Psoas muscle (tissue), 8 donors: ENCODE data around the gene DDX51. TPM values are rescaled to one million over a fixed set of nuclear protein-coding genes. Genes with fewer than 3 reads are reported as not detected.

ENCODE experiments used
- ATAC-seq, 4 donors: fragments of 200-7000 bp; cut with Tn5 transposase; one replicate each; pipeline ENCODE4 v1.9.1; 2020; ENCODE audit warnings: moderate library complexity in 3 of 4, mild to moderate bottlenecking in 2 of 4
- DNase-seq, 2 donors: peaks; one replicate each; pipeline ENCODE4 v3.0.0-alpha.2; 2020
- H3K27ac ChIP-seq: fragments of 200-600 bp; one replicate; pipeline ENCODE4 v1.8.0; 2022
- H3K27me3 ChIP-seq, 3 donors: fragments of 200-600 bp in 1 of 3; one replicate each; pipeline versions ENCODE4 v1.6.1 to v1.8.0; 2013 to 2022; ENCODE audit warnings: low read length in 2 of 3, mild to moderate bottlenecking in 2 of 3, moderate library complexity in 1 of 3; ENCODE audit not compliant: insufficient read depth in 3 of 3
- H3K36me3 ChIP-seq, 2 donors: fragments of 200-600 bp in 1 of 2; one replicate each; pipeline versions ENCODE4 v1.6.1 to v1.8.0; 2013 to 2022; ENCODE audit warnings: low read depth in 1 of 2, mild to moderate bottlenecking in 1 of 2, moderate library complexity in 1 of 2; ENCODE audit not compliant: insufficient read depth in 1 of 2
- H3K4me1 ChIP-seq: fragments of 200-600 bp; one replicate; pipeline ENCODE4 v1.8.0; 2022
- H3K4me3 ChIP-seq: fragments of 200-600 bp; one replicate; pipeline ENCODE4 v1.8.0; 2022; ENCODE audit warnings: mild to moderate bottlenecking
- H3K9me3 ChIP-seq: fragments of 200-600 bp; one replicate; pipeline ENCODE4 v1.8.0; 2022
- CTCF ChIP-seq: fragments of 200-600 bp; IDR thresholded peaks from one replicate; pipeline ENCODE4 v1.8.0; 2022; ENCODE audit warnings: antibody characterized with exemption
- WGBS, 3 donors: extraction: QIAGEN DNeasy Blood & Tissue Kit; methylation state at CpG; one replicate each; pipeline versions ENCODE4 v1.1.6 to v1.1.7; 2013; 5-methylcytosine and 5-hydroxymethylcytosine counted together
- intact Hi-C, 2 donors: fragments of 100-400 bp; cut with DNase I; formaldehyde crosslinking; loops; one replicate each; pipeline versions ENCODE4 v1.11.0 to v1.14.2; 2022
- polyA plus RNA-seq, 3 donors: library from polyadenylated mRNA; stranded (reverse); fragments of 200-250 nt; gene quantifications; one replicate each; pipeline ENCODE4 v1.2.3, GENCODE V29; 2013
- total RNA-seq, 4 donors: library from RNA; stranded (reverse); fragmentation: NEBNext Ultra II Directional in 2 of 4; extraction: Animal tissue kit (Norgen Biotek cat#: 25700) in 2 of 4; gene quantifications; one replicate each; pipeline versions ENCODE4 v1.2.1 to v1.2.4, GENCODE V29; 2021 to 2023
- donor health status: healthy with polysubstance abuse.
- donor health status: DM: no; HTN: no; CAD: no; lungs with moderate emphysema.
- donor health status: Bipolar disorder and iron deficiency.
- donor health status: healthy.
- donor health status: DM: yes; HTN: yes; CAD: no.
- donor health status: DM: no; HTN: no; CAD: no.
- donor health status: DM: no; HTN: no; CAD: no.
- donor health status: DM: yes; HTN: yes; CAD: no.

Gene DDX51
- total and polyA plus RNA-seq, 7 donors = 7.3 to 17.1 (median 12.3) TPM

GRCh38 chr12:132172619-132173018 lies 28.5 kb upstream of the DDX51 start:
- no peak overlapping the region for H3K27ac ChIP-seq
- DNase-seq (peak in 1 of 2 donors; percentile 44), ATAC-seq (no peak)
- no peaks in the 10 kb centered on the region for H3K36me3 ChIP-seq
- H3K4me1 ChIP-seq = no peaks in the 10 kb centered on the region
- peaks cover 0 to 68% (median 20%) of the 10 kb centered on the region in 3 donors for H3K27me3 ChIP-seq
- TF ChIP-seq CTCF = no peak
- 51 to 61% (median 56%) methylated on average over 15 of the region's 15 CpGs for WGBS, 3 donors
- H3K9me3 ChIP-seq = no peaks in the 10 kb centered on the region
- intact Hi-C loops = no loop called here
- H3K4me3 ChIP-seq = no peak overlapping the region

GRCh38 chr12:132171968-132172521 lies 27.9 kb upstream of the DDX51 start:
- Histone ChIP-seq H3K9me3 (no peaks in the 10 kb centered on the region), H3K27ac (no peak overlapping the region), H3K27me3 (peaks cover 0 to 71% (median 18%) of the 10 kb centered on the region in 3 donors), H3K36me3 (no peaks in the 10 kb centered on the region), H3K4me1 (no peaks in the 10 kb centered on the region), H3K4me3 (no peak overlapping the region)
- intact Hi-C loops = no loop called here
- TF ChIP-seq CTCF = no peak
- ATAC-seq (no peak), DNase-seq (peak in 1 of 2 donors; percentile 34)
- WGBS, 3 donors = 76 to 82% (median 79%) methylated on average over 28 of the region's 28 CpGs

- WGBS, 3 donors = 53 to 57% (median 56%) methylated on average over 22 to 24 of the region's 24 CpGs
- Histone ChIP-seq H3K4me1 (no peaks in the 10 kb centered on the region), H3K9me3 (no peaks in the 10 kb centered on the region), H3K27ac (no peak overlapping the region), H3K27me3 (peaks cover 0 to 68% (median 18%) of the 10 kb centered on the region in 3 donors), H3K36me3 (no peaks in the 10 kb centered on the region), H3K4me3 (no peak overlapping the region)
- no peak for TF ChIP-seq CTCF
- intact Hi-C loops = no loop called here
- ATAC-seq (peak in 1 of 4 donors; percentile 12), DNase-seq (peak in 1 of 2 donors; percentile 27)
Observed at GRCh38 chr12:132171293-132171967, 27.3 kb upstream of the DDX51 start.

- intact Hi-C loops = no loop called here
- TF ChIP-seq CTCF = no peak
- H3K36me3 ChIP-seq = no peaks in the 10 kb centered on the region
- H3K4me1 ChIP-seq = no peaks in the 10 kb centered on the region
- ATAC-seq (no peak), DNase-seq (peak in 1 of 2 donors; percentile 37)
- no peak overlapping the region for H3K27ac ChIP-seq
- no peaks in the 10 kb centered on the region for H3K9me3 ChIP-seq
- peaks cover 0 to 61% (median 15%) of the 10 kb centered on the region in 3 donors for H3K27me3 ChIP-seq
- 61 to 69% (median 68%) methylated on average over 31 to 33 of the region's 33 CpGs for WGBS, 3 donors
- H3K4me3 ChIP-seq = no peak overlapping the region
Observed at GRCh38 chr12:132170637-132171292, 26.6 kb upstream of the DDX51 start.
